NCI-H146 treated with DMSO at 0.1 percent for 48 hours (cell line): Measurements from ENCODE around the gene HHAT.

ENCODE experiments used
- DNase-seq: peaks from one replicate; lab custom pipeline; 2025; ENCODE audit not compliant: unreplicated experiment; lab: John Stamatoyannopoulos, UW

HHAT gene

GRCh38 chr1:210477328-210477924 lies 148.7 kb downstream of the HHAT start:
- DNase-seq = no peak

- no peak for DNase-seq
Observed at GRCh38 chr1:210478820-210479219, 150.1 kb downstream of the HHAT start.

DNA sequence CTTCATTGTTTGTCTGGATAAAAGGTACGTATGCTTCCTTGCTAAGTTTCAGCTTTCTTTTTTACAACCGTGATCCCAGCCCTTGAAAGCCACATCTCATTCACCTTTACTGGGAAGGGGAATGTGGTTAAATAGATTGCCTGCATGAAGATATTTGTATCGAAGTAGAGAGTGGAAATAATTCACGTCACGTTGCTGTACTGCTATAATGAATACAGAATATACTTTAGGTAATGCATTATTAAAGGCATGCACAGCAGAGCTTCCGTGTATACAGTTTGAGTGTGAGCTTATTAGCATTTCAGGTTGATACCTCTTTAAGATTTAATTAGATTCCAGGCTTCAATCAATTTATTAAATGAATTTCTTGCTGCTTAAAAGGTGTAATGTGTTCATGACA lies 153.8 kb downstream of the HHAT start:
- no peak for DNase-seq

DNA sequence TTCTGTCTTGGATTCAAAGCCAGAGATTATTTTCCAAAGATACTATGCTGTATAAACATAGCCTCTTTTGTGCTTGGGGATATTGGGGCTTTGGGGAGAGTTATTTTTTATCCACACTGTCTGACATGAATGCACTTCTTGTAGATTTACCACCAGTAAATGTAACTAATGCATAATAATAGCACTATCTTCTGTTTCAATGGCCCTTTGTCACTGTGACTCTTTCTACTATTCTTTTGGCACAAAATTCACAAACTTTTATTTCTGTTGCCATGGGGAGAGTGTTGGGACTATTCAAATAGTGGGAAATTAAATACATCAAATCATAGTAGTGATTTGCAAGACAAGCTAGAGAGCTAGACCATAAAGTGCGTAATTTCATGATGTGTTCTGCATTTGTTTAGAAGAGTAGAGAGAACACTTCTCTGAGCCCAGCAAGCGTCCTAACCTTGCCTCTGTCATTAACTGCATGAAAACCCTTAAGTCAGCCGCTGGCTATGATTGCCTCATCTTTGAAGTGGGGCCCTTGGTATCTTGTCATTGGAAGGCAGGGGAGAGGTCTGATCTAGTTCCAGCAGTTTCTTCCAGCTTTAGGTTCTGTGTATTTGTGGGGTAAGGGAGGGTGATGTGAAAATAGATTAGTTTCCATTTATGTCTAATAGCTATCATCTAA lies 154.4 kb downstream of the HHAT start:
- no peak for DNase-seq

DNA sequence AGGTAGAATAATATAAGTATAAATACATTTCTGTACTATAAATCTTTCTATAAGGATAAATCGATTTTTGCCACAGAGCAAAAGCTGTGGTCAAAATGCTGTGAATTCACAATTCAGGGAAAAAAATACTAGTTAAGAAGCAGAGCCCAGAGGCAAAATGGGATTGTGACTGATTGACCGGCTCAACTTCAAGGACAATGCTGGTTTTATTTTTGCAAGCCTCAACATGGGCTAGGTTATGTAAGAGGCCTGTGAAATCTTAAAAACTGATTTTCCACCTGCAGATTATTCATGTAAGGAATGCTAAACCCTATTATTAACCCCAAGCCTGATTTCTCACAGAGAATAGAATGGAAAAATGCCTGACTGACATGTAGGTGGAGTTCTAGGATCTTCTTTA lies 155.1 kb downstream of the HHAT start:
- no peak for DNase-seq

- no peak for DNase-seq
Observed at GRCh38 chr1:210487021-210487420, 158.3 kb downstream of the HHAT start.

DNA sequence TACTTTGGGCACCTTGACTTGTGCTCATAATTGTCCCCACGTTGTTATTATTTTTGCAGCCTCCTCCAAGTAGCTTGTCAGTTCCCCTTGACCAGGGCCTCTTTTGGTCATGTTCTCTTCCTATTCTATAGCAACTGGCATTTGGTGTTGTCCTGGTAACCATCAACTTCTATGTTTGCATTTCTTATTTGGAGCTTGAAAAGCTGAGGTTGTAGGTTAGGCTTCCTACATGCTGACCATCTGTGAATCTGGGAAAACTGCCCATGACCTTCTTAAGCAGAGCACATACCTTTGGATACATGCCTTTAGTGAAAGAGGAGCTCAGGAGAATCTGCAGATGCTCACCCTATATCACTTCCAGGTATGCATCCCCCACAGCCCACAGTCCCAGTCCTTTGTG lies 160.8 kb downstream of the HHAT start:
- no peak for DNase-seq

GRCh38 chr1:210490781-210491180 lies 162.1 kb downstream of the HHAT start:
- DNase-seq = no peak

- DNase-seq = no peak
Observed at GRCh38 chr1:210496063-210496462, 167.4 kb downstream of the HHAT start.

GRCh38 chr1:210499956-210500355 lies 171.3 kb downstream of the HHAT start:
- no peak for DNase-seq

DNA sequence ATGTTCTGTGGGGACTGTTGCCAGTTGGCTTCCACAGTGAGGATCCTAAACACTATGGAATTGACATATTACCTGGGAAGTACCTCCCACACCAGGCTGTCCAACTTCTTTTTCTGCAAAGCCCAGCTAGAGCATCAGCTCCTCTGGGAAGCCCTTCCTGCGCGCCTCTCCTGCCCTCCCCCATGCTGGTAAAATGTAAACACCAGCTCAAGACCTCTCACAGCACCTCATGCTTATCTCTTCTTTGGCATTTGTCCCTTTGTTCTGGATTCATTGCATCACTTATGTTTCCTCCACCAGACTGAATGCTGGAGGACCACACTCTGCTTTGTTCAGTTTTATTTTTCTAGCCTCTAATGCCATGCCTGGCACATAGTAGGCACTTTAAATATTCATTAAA lies 172.1 kb downstream of the HHAT start:
- DNase-seq = no peak

GRCh38 chr1:210504286-210504685 lies 175.6 kb downstream of the HHAT start:
- no peak for DNase-seq

DNA sequence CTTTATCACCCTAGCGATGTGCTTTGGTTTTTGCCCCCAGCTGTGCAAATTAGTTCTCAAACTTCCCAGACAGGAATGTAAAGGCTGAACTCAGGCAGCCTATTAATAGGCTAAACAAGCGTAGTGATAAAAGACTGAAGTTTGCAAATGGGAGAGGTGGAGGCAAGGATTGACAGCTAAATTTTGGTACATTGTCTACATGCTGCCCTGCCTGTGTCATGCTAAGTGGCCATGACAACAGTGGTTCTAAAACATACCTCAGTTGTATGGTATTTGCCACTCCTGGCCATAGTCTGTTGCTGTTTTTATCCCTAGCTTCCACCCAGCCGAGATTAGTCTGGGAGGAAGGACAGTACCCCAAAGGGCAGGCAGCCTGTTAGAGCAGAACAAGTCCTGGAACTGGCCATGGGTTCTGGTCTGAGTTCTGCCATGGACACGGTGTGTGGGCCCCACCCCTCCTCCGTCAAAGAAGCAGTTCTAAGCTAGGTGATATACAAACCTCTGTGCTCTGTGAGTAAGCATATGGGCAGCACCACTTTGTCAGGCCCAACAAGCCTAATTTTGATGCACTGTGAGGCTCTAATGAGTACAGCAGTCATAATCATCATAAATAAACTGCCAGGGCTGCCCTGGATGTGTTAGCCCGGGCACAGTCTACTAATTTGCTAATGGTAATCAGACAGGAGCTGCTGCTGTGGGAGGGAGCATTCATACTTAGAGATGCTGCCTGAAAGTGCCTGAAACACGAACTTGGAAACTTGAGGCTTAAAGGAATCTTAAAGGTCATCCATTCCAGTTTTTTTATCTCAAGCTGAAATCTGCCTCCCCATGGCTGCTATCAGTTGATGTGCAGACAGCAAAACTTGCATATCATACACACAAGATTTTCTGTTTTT lies 177.1 kb downstream of the HHAT start:
- DNase-seq = no peak

DNA sequence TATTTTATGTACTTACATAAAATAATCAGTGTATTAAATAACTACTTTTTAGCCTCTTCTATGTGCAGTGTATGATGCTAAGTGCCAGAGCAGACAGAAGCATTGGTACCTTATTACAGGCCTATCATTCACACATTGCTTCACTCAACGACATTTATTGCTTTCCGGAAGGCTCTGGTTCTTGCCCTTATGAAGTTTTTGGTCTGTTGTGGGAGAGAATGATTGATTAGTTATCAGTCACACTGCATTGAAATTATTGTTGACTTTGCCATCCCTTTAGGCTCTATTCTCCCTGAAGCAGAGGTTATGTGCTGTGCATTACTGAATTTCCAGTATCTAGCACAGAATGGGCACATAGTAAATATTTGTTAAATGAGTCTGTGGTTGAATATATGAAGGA lies 178.0 kb downstream of the HHAT start:
- no peak for DNase-seq

- DNase-seq = no peak
Observed at GRCh38 chr1:210516092-210516656, 187.5 kb downstream of the HHAT start.

GRCh38 chr1:210516697-210517459 lies 188.2 kb downstream of the HHAT start:
- no peak for DNase-seq

DNA sequence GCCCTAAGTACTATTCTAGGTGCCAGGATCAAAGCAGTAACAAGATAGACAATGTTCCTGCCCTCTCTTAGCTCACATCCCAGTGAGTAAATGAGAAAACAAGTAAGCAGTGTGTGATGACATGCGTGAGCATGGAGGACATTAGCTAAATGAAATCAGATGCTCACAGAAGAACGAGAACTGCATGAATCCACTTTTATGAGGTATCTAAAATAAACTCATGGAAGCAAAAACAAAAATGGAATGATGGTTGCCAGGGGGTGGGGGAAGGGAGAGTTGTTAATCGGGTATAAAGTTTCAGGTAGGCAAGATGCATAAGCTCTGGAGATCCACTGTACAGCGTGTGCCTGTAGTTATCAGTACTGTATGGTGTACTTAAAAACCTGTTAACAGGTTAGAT lies 195.1 kb downstream of the HHAT start:
- DNase-seq = no peak

DNA sequence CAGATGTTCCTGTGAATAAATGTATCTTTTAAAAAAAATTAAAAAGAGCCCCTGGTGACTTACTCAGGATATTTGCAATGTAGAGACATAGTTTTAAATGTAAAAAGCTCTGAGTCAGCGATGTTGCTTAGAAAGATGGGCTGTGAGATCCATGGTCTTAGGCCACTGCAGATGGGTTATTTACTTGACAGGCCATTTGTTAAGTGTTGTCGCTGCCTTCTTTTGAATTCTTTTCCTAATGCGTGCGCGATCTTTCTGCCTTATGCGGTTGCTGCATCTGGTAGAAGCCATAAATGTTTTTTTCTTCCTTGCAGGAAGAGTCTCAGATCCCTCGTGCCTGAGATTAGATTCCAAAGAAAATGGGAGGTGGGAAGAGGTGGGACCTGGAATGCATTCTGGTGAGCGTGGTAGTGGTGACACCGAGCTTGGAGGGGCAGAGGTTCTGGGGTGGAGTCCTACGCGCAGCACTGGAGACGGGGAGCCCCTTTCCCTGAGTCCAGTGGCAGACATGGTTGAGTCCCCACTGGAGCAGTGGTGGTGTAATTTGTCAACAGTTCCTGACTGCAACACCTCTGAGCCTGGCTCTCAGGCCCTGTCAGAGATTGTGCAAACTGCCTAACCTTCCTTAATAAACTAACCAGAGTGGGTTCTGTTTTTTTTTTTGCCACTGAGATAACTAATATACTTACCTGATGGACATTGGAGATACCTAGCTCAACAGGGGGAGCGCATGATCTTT lies 197.2 kb downstream of the HHAT start:
- DNase-seq = no peak

DNA sequence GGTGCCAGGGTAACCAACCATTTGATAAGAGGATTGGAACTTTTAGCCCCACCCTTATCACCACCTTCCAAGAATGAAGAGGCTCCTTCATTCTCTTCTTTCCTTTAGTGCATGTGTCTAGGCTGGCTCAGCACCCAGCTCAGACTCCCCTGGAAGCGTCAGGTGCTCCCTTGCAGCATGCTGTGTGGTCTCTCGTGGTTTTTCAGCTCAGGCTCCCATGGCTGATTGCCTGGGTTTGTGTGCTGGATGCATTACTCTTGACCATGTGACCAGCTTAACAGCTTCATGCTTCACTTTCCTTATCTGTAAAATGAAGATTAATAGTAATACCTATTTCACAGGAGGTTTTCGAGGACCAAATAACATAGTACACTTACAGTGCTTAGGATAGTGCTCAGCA lies 198.4 kb downstream of the HHAT start:
- no peak for DNase-seq

GRCh38 chr1:210531475-210532222 lies 202.9 kb downstream of the HHAT start:
- DNase-seq = no peak
